Epithelial cell of esophagus (primary cell): ENCODE measurements around the gene KIDINS220.
A peak's percentile ranks its signal among the peaks of the same experiment; 100 is the strongest.

Experiments
- DNase-seq: peaks from one replicate; pipeline ENCODE4 v3.0.0; 2010; ENCODE audit warnings: low read depth
- H3K4me3 ChIP-seq: 2 replicates; pipeline ENCODE4 v1.5.1; 2011; ENCODE audit warnings: mild to moderate bottlenecking, low read length, control low read depth
- TF ChIP-seq, protein P1 (sequence below): IDR thresholded peaks from 2 replicates; pipeline ENCODE4 v1.5.1; 2011; ENCODE audit warnings: low read depth, mild to moderate bottlenecking, low read length, control low read depth, inconsistent platforms; ENCODE audit not compliant: insufficient read depth; ENCODE audit errors: missing control alignments

The KIDINS220 gene

GRCh38 chr2:8756716-8757115 is 80.7 kb downstream of the KIDINS220 start:
- H3K4me3 ChIP-seq, result no peak overlapping the region
- DNase-seq, result no peak
- TF ChIP-seq, protein P1, sequence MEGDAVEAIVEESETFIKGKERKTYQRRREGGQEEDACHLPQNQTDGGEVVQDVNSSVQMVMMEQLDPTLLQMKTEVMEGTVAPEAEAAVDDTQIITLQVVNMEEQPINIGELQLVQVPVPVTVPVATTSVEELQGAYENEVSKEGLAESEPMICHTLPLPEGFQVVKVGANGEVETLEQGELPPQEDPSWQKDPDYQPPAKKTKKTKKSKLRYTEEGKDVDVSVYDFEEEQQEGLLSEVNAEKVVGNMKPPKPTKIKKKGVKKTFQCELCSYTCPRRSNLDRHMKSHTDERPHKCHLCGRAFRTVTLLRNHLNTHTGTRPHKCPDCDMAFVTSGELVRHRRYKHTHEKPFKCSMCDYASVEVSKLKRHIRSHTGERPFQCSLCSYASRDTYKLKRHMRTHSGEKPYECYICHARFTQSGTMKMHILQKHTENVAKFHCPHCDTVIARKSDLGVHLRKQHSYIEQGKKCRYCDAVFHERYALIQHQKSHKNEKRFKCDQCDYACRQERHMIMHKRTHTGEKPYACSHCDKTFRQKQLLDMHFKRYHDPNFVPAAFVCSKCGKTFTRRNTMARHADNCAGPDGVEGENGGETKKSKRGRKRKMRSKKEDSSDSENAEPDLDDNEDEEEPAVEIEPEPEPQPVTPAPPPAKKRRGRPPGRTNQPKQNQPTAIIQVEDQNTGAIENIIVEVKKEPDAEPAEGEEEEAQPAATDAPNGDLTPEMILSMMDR, result no peak

- DNase-seq, result no peak
- H3K4me3 ChIP-seq, result no peak overlapping the region
- TF ChIP-seq, protein P1, result no peak
These were observed 81.2 kb downstream of the KIDINS220 start for GRCh38 chr2:8756230-8756629.

GRCh38 chr2:8754106-8754776 is 83.2 kb downstream of the KIDINS220 start:
- H3K4me3 ChIP-seq, result no peak overlapping the region
- TF ChIP-seq, protein P1, result no peak
- no peak for DNase-seq

GRCh38 chr2:8753609-8754008 is 83.8 kb downstream of the KIDINS220 start:
- TF ChIP-seq, protein P1, result no peak
- no peak for DNase-seq
- no peak overlapping the region for H3K4me3 ChIP-seq

- TF ChIP-seq, protein P1, result no peak
- H3K4me3 ChIP-seq, result no peak overlapping the region
- DNase-seq, result no peak
These were observed 85.0 kb downstream of the KIDINS220 start for GRCh38 chr2:8752385-8752784.

- no peak for DNase-seq
- no peak overlapping the region for H3K4me3 ChIP-seq
- TF ChIP-seq, protein P1, result no peak
These were observed 87.2 kb downstream of the KIDINS220 start for GRCh38 chr2:8750221-8750620.

- H3K4me3 ChIP-seq, result no peak overlapping the region
- TF ChIP-seq, protein P1, result no peak
- peak; percentile 13 for DNase-seq
These were observed 94.2 kb downstream of the KIDINS220 start for GRCh38 chr2:8743261-8743660.
